ENCODE results near the gene PRPF38A.
A peak's percentile ranks its signal among the peaks of the same experiment; 100 is the strongest.

Gene PRPF38A

GRCh38 chr1:52400131-52400530, 4.3 kb upstream of the PRPF38A start:
- no peak for DNase-seq (ENCODE audit: low read depth)

- no peak for DNase-seq (ENCODE audit: low read depth)
Observed at GRCh38 chr1:52402860-52403240, 1.6 kb upstream of the PRPF38A start.

- DNase-seq (ENCODE audit: low read depth), result peak; percentile 20
Observed at GRCh38 chr1:52403566-52404115, 761 bp upstream of the PRPF38A start.

GRCh38 chr1:52404975-52405338, 555 bp downstream of the PRPF38A start:
- DNase-seq (ENCODE audit: low read depth), result no peak

GRCh38 chr1:52413410-52413989, 9.1 kb downstream of the PRPF38A start:
- DNase-seq (ENCODE audit: low read depth), result no peak

GRCh38 chr1:52414942-52415341, 10.5 kb downstream of the PRPF38A start:
- DNase-seq (ENCODE audit: low read depth), result no peak

GRCh38 chr1:52416811-52417210, 12.4 kb downstream of the PRPF38A start:
- DNase-seq (ENCODE audit: low read depth), result no peak

GRCh38 chr1:52420713-52421112, 16.3 kb downstream of the PRPF38A start:
- no peak for DNase-seq (ENCODE audit: low read depth)

- DNase-seq (ENCODE audit: low read depth), result no peak
Observed at GRCh38 chr1:52423055-52423454, 18.7 kb downstream of the PRPF38A start.

GRCh38 chr1:52423771-52424170, 19.4 kb downstream of the PRPF38A start:
- peak; percentile 5 for DNase-seq (ENCODE audit: low read depth)

- no peak for DNase-seq (ENCODE audit: low read depth)
Observed at GRCh38 chr1:52424231-52424636, 19.8 kb downstream of the PRPF38A start.

GRCh38 chr1:52424813-52425212, 20.4 kb downstream of the PRPF38A start:
- DNase-seq (ENCODE audit: low read depth), result no peak

GRCh38 chr1:52426371-52426770, 22.0 kb downstream of the PRPF38A start:
- DNase-seq (ENCODE audit: low read depth), result no peak

- DNase-seq (ENCODE audit: low read depth), result no peak
Observed at GRCh38 chr1:52427152-52427551, 22.8 kb downstream of the PRPF38A start.

GRCh38 chr1:52432807-52433206, 28.4 kb downstream of the PRPF38A start:
- no peak for DNase-seq (ENCODE audit: low read depth)

GRCh38 chr1:52435211-52435610, 30.8 kb downstream of the PRPF38A start:
- DNase-seq (ENCODE audit: low read depth), result no peak

- no peak for DNase-seq (ENCODE audit: low read depth)
Observed at GRCh38 chr1:52435650-52436049, 31.2 kb downstream of the PRPF38A start.

GRCh38 chr1:52436817-52437216, 32.4 kb downstream of the PRPF38A start:
- no peak for DNase-seq (ENCODE audit: low read depth)

- no peak for DNase-seq (ENCODE audit: low read depth)
Observed at GRCh38 chr1:52439976-52440375, 35.6 kb downstream of the PRPF38A start.

GRCh38 chr1:52444463-52444862, 40.1 kb downstream of the PRPF38A start:
- DNase-seq (ENCODE audit: low read depth), result no peak

GRCh38 chr1:52454127-52454526, 49.7 kb downstream of the PRPF38A start:
- no peak for DNase-seq (ENCODE audit: low read depth)

- no peak for DNase-seq (ENCODE audit: low read depth)
Observed at GRCh38 chr1:52454779-52455178, 50.4 kb downstream of the PRPF38A start.

- DNase-seq (ENCODE audit: low read depth), result no peak
Observed at GRCh38 chr1:52455686-52456085, 51.3 kb downstream of the PRPF38A start.

- no peak for DNase-seq (ENCODE audit: low read depth)
Observed at GRCh38 chr1:52460694-52461093, 56.3 kb downstream of the PRPF38A start.
